K562 (cell line): Measurements from ENCODE around the gene ST7. TPM values are rescaled to one million over a fixed set of nuclear protein-coding genes. Genes with fewer than 3 reads are reported as not detected.

Experiments used
- ATAC-seq: fragments of 200-7000 bp; cut with Tn5 transposase; 3 replicates; pipeline ENCODE4 v1.9.1; 2020; ENCODE audit warnings: moderate library complexity
- BruUV-seq: library from RNA; stranded (reverse); fragments of 400-500 nt; replicated peaks from 2 replicates; lab custom pipeline; 2021; lab: Mats Ljungman, UMichigan
- CTCF ChIA-PET: fragments of 300-600 bp; formaldehyde crosslinking; extraction: SDS; loops from one replicate; lab custom pipeline; 2021; ENCODE audit warnings: low intra/inter-chr PET ratio; lab: Yijun Ruan, JAX
- POLR2A ChIA-PET: fragments of 300-600, 350-650 bp; sonication (Branson Sonifier 250); formaldehyde crosslinking; extraction: SDS; loops from one replicate; lab custom pipeline; 2021; ENCODE audit warnings: antibody characterized with exemption, inconsistent platforms; lab: Yijun Ruan, JAX
- DNase-seq, 4 experiments: peaks; one replicate each; pipeline versions ENCODE4 v3.0.0 to v3.0.0-alpha.2; 2011 to 2018; ENCODE audit warnings: low spot score in 3 of 4, mixed read lengths in 3 of 4; ENCODE audit errors: extremely low read depth in 1 of 4
- FAIRE-seq: peaks from 2 replicates; lab custom pipeline; 2011; peaks lifted over from hg19 to GRCh38; lab: Jason Lieb, UNC
- H2AFZ ChIP-seq: 2 replicates; pipeline ENCODE4 v1.6.0; 2011; ENCODE audit warnings: low read depth, low read length, control low read depth, inconsistent platforms
- H3K27ac ChIP-seq: fragments of 200-600 bp; 3 replicates; pipeline ENCODE4 v1.8.0; 2011; ENCODE audit warnings: low read depth, mild to moderate bottlenecking, control low read depth, inconsistent platforms, low read length, moderate library complexity, mixed read lengths; ENCODE audit errors: extremely low read depth
- H3K27me3 ChIP-seq, 2 experiments: fragments of 300-600 bp in 1 of 2; 2 replicates in 1 of 2; 3 replicates in 1 of 2; pipeline versions ENCODE4 v1.6.0 to v1.8.0; 2011; ENCODE audit warnings: inconsistent platforms in 2 of 2, low read length in 2 of 2, mild to moderate bottlenecking in 1 of 2, mixed read lengths in 1 of 2, moderate library complexity in 1 of 2; ENCODE audit not compliant: control insufficient read depth in 2 of 2, insufficient read depth in 2 of 2
- H3K36me3 ChIP-seq: fragments of 300-600 bp; 3 replicates; pipeline ENCODE4 v1.8.0; 2011; ENCODE audit warnings: mild to moderate bottlenecking, low read length, inconsistent platforms; ENCODE audit not compliant: control insufficient read depth, insufficient read depth
- H3K4me1 ChIP-seq, 2 experiments: fragments of 200-600 bp in 1 of 2; replicated peaks in 1 of 2; 2 replicates in 1 of 2; 3 replicates in 1 of 2; pipeline versions ENCODE4 v1.5.1 to v1.8.0; 2011; ENCODE audit warnings: inconsistent platforms in 2 of 2, low read length in 2 of 2, mild to moderate bottlenecking in 1 of 2, mixed read lengths in 1 of 2, moderate library complexity in 1 of 2; ENCODE audit not compliant: control insufficient read depth in 2 of 2, insufficient read depth in 2 of 2
- H3K4me2 ChIP-seq: 2 replicates; pipeline ENCODE4 v1.6.1; 2011; ENCODE audit warnings: low read length, control low read depth, inconsistent platforms, mixed read lengths; ENCODE audit not compliant: insufficient read depth
- H3K4me3 ChIP-seq: fragments of 200-600 bp; sonication (generic), shearing (Covaris generic); 2 replicates; pipeline ENCODE4 v1.5.1; 2016; ENCODE audit warnings: control low read depth, inconsistent platforms
- H3K79me2 ChIP-seq: fragments of 200-600 bp; 3 replicates; pipeline ENCODE4 v1.8.0; 2011; ENCODE audit warnings: low read length, inconsistent platforms; ENCODE audit not compliant: control insufficient read depth, insufficient read depth
- H3K9ac ChIP-seq, 2 experiments: 2 replicates each; pipeline versions ENCODE4 v1.6.0 to v1.6.1; 2011; ENCODE audit warnings: low read depth in 2 of 2, low read length in 2 of 2, control low read depth in 1 of 2, inconsistent platforms in 1 of 2, mild to moderate bottlenecking in 1 of 2, mixed read lengths in 1 of 2; ENCODE audit not compliant: insufficient read depth in 1 of 2
- H3K9me1 ChIP-seq: one replicate; pipeline ENCODE4 v1.6.0; 2011; ENCODE audit warnings: inconsistent platforms, mild to moderate bottlenecking, low read length, moderate library complexity; ENCODE audit not compliant: control insufficient read depth, insufficient read depth
- H3K9me3 ChIP-seq: replicated peaks from 2 replicates; pipeline ENCODE4 v1.5.1; 2011; ENCODE audit warnings: low read depth, low read length, inconsistent platforms; ENCODE audit not compliant: control insufficient read depth, insufficient read depth
- H4K20me1 ChIP-seq: replicated peaks from 2 replicates; pipeline ENCODE4 v1.6.1; 2011; ENCODE audit warnings: low read length, inconsistent platforms, mixed read lengths; ENCODE audit not compliant: control insufficient read depth, insufficient read depth
- L3MBTL2 ChIP-seq: fragments of 450-650 bp; IDR thresholded peaks from 2 replicates; pipeline ENCODE4 v1.6.1; 2016; ENCODE audit warnings: mild to moderate bottlenecking, moderate library complexity
- MTA3 ChIP-seq: fragments of 450-650 bp; formaldehyde crosslinking; IDR thresholded peaks from 2 replicates; pipeline ENCODE4 v1.6.1; 2017; ENCODE audit warnings: mild to moderate bottlenecking, borderline replicate concordance
- SP2 ChIP-seq: IDR thresholded peaks from 2 replicates; pipeline ENCODE4 v1.6.1; 2011; ENCODE audit warnings: mild to moderate bottlenecking, low read depth, low read length, moderate library complexity; ENCODE audit not compliant: poor library complexity, severe bottlenecking; ENCODE audit errors: extremely low read depth
- ZKSCAN8 ChIP-seq: fragments of 200-800 bp; sonication (Bioruptor generic); IDR thresholded peaks from 2 replicates; pipeline ENCODE4 v1.6.1; 2016; ENCODE audit warnings: missing genetic modification characterization, missing compliant biosample characterization
- WGBS: fragments of 100-300 bp; shearing (Covaris generic); methylation state at CpG from one replicate; pipeline ENCODE4 v1.1.6; 2016; ENCODE audit warnings: low coverage, mixed read lengths; ENCODE audit not compliant: insufficient coverage; ENCODE audit errors: missing lambda C conversion rate; 5-methylcytosine and 5-hydroxymethylcytosine counted together
- in situ Hi-C: fragments of 300-500 bp; cut with MboI; formaldehyde crosslinking; loops from 4 replicates; pipeline ENCODE4 v1.15.0; 2018; ENCODE audit warnings: inconsistent platforms, mixed read lengths
- intact Hi-C: fragments of 100-400 bp; cut with micrococcal nuclease; formaldehyde crosslinking; loops from 2 replicates; pipeline ENCODE4 v1.14.2; 2022
- polyA plus RNA-seq, 8 experiments: library from polyadenylated mRNA; depleted of rRNA in 4 of 8; stranded (reverse) in 5 of 8; unstranded in 3 of 8; fragments of >200 nt; fragmentation: Nextera tagmentation in 2 of 8; fragmentation: Illumina TruSeq in 1 of 8; extraction: Ambion mirVana in 2 of 8; extraction: Trizol in 1 of 8; gene quantifications; 2 replicates each; pipeline versions ENCODE4 v1.2.1 to v1.2.3, GENCODE V29; 2011 to 2014; ENCODE audit warnings: inconsistent platforms in 1 of 8, missing spikeins in 1 of 8
- total RNA-seq, 7 experiments: library from RNA; depleted of rRNA in 6 of 7; stranded (reverse); fragments of >200 nt in 6 of 7; fragmentation: Illumina TruSeq in 2 of 7; extraction: Trizol in 2 of 7; gene quantifications; 2 replicates each; pipeline versions ENCODE4 v1.2.1 to v1.2.3, GENCODE V29; 2011 to 2021; ENCODE audit warnings: low replicate concordance in 1 of 7
- TF ChIP-seq, protein P1 (sequence below), 2 experiments: fragments of 450-650 bp; conservative IDR thresholded peaks; 2 replicates each; pipeline ENCODE4 v1.6.1; 2017; ENCODE audit warnings: mild to moderate bottlenecking in 2 of 2, moderate library complexity in 2 of 2
- TF ChIP-seq, protein P2 (sequence below): sonication (generic); formaldehyde crosslinking; IDR thresholded peaks from 2 replicates; pipeline ENCODE4 v1.9.0; 2022; ENCODE audit warnings: mild to moderate bottlenecking, missing genetic modification reagents
- TF ChIP-seq, protein P3 (sequence below): sonication (generic); formaldehyde crosslinking; IDR thresholded peaks from 2 replicates; pipeline ENCODE4 v1.5.0; 2020; ENCODE audit warnings: missing genetic modification reagents

The ST7 gene
- total and polyA plus RNA-seq, 9 of the 15 experiments (the other 6 are each of a cell fraction or from before 2014, with no cell fraction given) = 23.9 to 56.3 (median 36.9) TPM

DNA sequence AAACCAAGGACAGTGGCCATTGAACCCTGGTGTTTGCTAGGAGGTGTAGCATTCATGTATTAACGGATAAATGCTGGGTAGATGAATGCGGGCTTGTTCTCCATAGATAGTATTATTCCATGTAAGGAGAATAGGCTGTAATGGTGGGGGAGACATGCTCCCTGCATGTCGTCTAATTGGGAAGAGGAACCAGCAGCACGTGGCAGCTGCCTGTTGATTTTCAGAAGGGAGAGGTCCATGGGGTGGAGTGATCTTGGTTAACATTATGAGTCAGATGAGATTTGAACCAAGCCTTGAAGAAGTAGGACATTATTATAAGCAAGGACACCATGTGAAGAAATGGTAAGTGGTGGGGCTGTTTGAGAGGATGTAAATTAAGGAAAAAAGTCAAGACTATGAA lies 257.1 kb downstream of the ST7 start:
- Histone ChIP-seq H3K4me2 (peak overlapping the region; percentile 13; the same call in 1 of the 2 replicates), H3K79me2 (no peaks in the 10 kb centered on the region), H3K27me3 (no peaks in the 10 kb centered on the region), H3K36me3 (peaks cover 50% of the 10 kb centered on the region), H4K20me1 (no peaks in the 10 kb centered on the region), H3K9me3 (no peaks in the 10 kb centered on the region), H2AFZ (peak overlapping the region; percentile 6; the same call in 1 of the 2 replicates), H3K9ac (no peak overlapping the region; a peak in 1 of 4 replicates), H3K27ac (peak overlapping the region; percentile 34), H3K9me1 (no peaks in the 10 kb centered on the region), H3K4me3 (no peak overlapping the region), H3K4me1 (peaks cover 3 to 25% of the 10 kb centered on the region in 2 experiments; a peak in 4 of 5 replicates)
- no TSS peak for BruUV-seq
- peak in 1 of 4 experiments; percentile 26 for DNase-seq
- no peak for ATAC-seq
- intact Hi-C loops (no loop called here), in situ Hi-C loops (no loop called here)
- CTCF ChIA-PET = no interaction called here
- no peak for FAIRE-seq
- POLR2A ChIA-PET = no interaction called here
- 63% methylated on average over 4 of the region's 4 CpGs for WGBS
- TF ChIP-seq, protein P1, sequence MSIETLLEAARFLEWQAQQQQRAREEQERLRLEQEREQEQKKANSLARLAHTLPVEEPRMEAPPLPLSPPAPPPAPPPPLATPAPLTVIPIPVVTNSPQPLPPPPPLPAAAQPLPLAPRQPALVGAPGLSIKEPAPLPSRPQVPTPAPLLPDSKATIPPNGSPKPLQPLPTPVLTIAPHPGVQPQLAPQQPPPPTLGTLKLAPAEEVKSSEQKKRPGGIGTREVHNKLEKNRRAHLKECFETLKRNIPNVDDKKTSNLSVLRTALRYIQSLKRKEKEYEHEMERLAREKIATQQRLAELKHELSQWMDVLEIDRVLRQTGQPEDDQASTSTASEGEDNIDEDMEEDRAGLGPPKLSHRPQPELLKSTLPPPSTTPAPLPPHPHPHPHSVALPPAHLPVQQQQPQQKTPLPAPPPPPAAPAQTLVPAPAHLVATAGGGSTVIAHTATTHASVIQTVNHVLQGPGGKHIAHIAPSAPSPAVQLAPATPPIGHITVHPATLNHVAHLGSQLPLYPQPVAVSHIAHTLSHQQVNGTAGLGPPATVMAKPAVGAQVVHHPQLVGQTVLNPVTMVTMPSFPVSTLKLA (conservative IDR thresholded peaks at IDR 0.05) = peak; percentile 41 to 53; a peak in 2 of 4 replicates
- TF ChIP-seq, protein P2, sequence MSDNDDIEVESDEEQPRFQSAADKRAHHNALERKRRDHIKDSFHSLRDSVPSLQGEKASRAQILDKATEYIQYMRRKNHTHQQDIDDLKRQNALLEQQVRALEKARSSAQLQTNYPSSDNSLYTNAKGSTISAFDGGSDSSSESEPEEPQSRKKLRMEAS (CRISPR knock-in tag) = peak; percentile 63; the same call in 1 of the 2 replicates
- TF ChIP-seq L3MBTL2 (peak; percentile 61), ZKSCAN8 (no peak), MTA3 (no peak), SP2 (no peak)
- TF ChIP-seq, protein P3, sequence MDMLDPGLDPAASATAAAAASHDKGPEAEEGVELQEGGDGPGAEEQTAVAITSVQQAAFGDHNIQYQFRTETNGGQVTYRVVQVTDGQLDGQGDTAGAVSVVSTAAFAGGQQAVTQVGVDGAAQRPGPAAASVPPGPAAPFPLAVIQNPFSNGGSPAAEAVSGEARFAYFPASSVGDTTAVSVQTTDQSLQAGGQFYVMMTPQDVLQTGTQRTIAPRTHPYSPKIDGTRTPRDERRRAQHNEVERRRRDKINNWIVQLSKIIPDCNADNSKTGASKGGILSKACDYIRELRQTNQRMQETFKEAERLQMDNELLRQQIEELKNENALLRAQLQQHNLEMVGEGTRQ = 0 out of 2 replicates have a peak, but pooled peaks have one; percentile 16
